K562 treated with DMSO at 1 percent for 12 hours (cell line): Measurements from ENCODE around the gene PSG7. TPM values are rescaled to one million over a fixed set of nuclear protein-coding genes. Genes with fewer than 3 reads are reported as not detected.

Source experiments
- total RNA-seq: library from RNA; unstranded; fragments of 300-600 nt; gene quantifications from 2 replicates; pipeline ENCODE4 v1.2.3, GENCODE V29; 2022; ENCODE audit not compliant: insufficient read depth

Gene PSG7
- not detected in 2 replicates for total RNA-seq

DNA sequence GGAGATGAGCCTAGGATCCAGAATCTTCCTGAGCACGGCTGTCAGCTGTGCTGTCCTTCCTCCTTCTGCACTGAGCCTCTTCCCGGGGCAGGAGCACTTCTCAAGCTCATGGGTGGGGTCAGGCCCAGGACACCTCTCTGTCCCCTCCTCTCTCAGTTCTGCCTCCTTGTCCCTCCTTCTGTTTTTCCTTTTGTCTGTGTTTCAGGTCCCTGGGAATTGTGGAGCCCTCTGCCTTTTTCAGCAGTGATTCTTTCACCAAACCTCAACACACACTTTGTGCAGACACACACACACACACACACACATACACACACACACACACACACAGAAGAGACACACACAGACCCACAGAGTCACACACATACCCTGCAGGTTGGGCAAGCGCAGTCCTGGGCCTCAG is at the start of gene PSG7:
Gene PSG7 (minus strand): TSS at position 101 of the 400 bp plus-strand sequence. CDS start 131 bp downstream, outside the sequence.

DNA sequence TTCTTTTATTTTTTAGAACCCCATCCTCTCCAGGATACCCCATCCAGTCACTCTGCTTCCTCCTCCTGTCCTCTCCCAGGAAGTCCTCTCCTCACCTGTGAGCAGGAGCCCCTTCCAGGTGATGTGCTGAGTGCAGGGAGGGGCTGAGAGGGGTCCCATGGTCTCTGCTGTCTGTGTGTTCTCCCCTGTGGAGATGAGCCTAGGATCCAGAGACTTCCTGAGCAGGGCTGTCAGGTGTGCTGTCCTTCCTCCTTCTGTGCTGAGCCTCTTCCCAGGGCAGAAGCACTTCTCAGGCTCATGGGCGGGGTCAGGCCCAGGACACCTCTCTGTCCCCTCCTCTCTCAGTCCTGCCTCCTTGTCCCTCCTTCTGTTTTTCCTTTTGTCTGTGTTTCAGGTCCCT is 19.4 kb downstream of the PSG7 start, which contains the start of gene PSG6:
Gene PSG6 (minus strand): TSS at position 261 of the 400 bp plus-strand sequence. CDS start 102 bp downstream, at position 159.

DNA sequence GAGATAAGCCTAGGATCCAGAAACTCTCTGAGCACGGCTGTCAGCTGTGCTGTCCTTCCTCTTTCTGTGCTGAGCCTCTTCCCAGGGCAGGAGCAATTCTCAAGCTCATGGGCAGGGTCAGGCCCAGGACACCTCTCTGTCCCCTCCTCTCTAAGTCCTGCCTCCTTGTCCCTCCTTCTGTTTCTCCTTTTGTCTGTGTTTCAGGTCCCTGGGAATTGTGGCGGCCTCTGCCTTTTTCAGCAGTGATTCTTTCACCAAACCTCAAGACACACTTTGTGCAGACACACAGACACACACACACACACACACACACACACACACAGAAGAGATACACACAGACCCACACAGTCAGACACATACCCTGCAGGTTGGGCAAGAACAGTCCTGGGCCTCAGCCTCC is 57.4 kb downstream of the PSG7 start, which contains the start of gene PSG1:
Gene PSG1 (minus strand): TSS at position 101 of the 400 bp plus-strand sequence. CDS start 132 bp downstream, outside the sequence.

Other genes with a start within 250 kb of the PSG7 start
- gene PSG3, start 196.7 kb downstream of the PSG7 start, total RNA-seq: not detected in 2 replicates
- gene PSG8, start 171.5 kb downstream of the PSG7 start, total RNA-seq: not detected in 2 replicates
- not detected in 2 replicates for gene PSG1, start 57.5 kb downstream of the PSG7 start, total RNA-seq
- gene PSG6, start 19.3 kb downstream of the PSG7 start, total RNA-seq: not detected in 2 replicates
- gene PSG11, start 89.3 kb upstream of the PSG7 start, total RNA-seq: not detected in 2 replicates
- not detected in 2 replicates for gene PSG2, start 145.5 kb upstream of the PSG7 start, total RNA-seq
- gene PSG5, start 249.3 kb upstream of the PSG7 start, total RNA-seq: not detected in 2 replicates